GM23338 (cell line): ENCODE measurements around the gene NRXN2. TPM values are rescaled to one million over a fixed set of nuclear protein-coding genes. Genes with fewer than 3 reads are reported as not detected.

Experiments used
- ATAC-seq: fragments of 200-7000 bp; cut with Tn5 transposase; 3 replicates; pipeline ENCODE4 v1.9.1; 2020
- DNase-seq: peaks from one replicate; pipeline ENCODE4 v3.0.0-alpha.2; 2015; ENCODE audit warnings: low spot score
- H2AFZ ChIP-seq: fragments of 200-600 bp; sonication (generic); 2 replicates; pipeline ENCODE4 v1.8.0; 2016; ENCODE audit warnings: antibody characterized with exemption, mild to moderate bottlenecking, moderate library complexity
- H3F3A ChIP-seq: fragments of 200-600 bp; sonication (generic); replicated peaks from 2 replicates; pipeline ENCODE4 v1.8.0; 2017; ENCODE audit warnings: antibody characterized with exemption, mixed run types, low read depth
- H3K27ac ChIP-seq: fragments of 200-600 bp; sonication (generic); 2 replicates; pipeline ENCODE4 v1.6.1; 2016; ENCODE audit warnings: low read depth
- H3K27me3 ChIP-seq: fragments of 200-600 bp; sonication (generic); 2 replicates; pipeline ENCODE4 v1.8.0; 2016; ENCODE audit warnings: mild to moderate bottlenecking, mixed run types, moderate library complexity; ENCODE audit not compliant: insufficient read depth
- H3K36me3 ChIP-seq: fragments of 200-600 bp; sonication (generic); 2 replicates; pipeline ENCODE4 v1.8.0; 2016; ENCODE audit warnings: mild to moderate bottlenecking; ENCODE audit not compliant: insufficient read depth
- H3K4me1 ChIP-seq: fragments of 200-600 bp; sonication (generic); 2 replicates; pipeline ENCODE4 v1.8.0; 2016; ENCODE audit warnings: mild to moderate bottlenecking, moderate library complexity; ENCODE audit not compliant: insufficient read depth
- H3K4me2 ChIP-seq: fragments of 200-600 bp; sonication (generic); 2 replicates; pipeline ENCODE4 v1.7.1; 2017; ENCODE audit warnings: mixed run types
- H3K4me3 ChIP-seq: fragments of 200-600 bp; sonication (generic); 2 replicates; pipeline ENCODE4 v1.6.1; 2016; ENCODE audit warnings: mixed run types
- H3K79me2 ChIP-seq: fragments of 200-600 bp; sonication (generic); replicated peaks from 2 replicates; pipeline ENCODE4 v1.8.0; 2017; ENCODE audit warnings: mild to moderate bottlenecking; ENCODE audit not compliant: insufficient read depth
- H3K9me2 ChIP-seq: fragments of 200-600 bp; sonication (generic); 2 replicates; pipeline ENCODE4 v1.8.0; 2017; ENCODE audit not compliant: insufficient read depth
- H4K20me1 ChIP-seq: fragments of 200-600 bp; sonication (generic); replicated peaks from 2 replicates; pipeline ENCODE4 v1.8.0; 2017; ENCODE audit warnings: mild to moderate bottlenecking; ENCODE audit not compliant: insufficient read depth
- H3K27ac Mint-ChIP-seq: 2 replicates; pipeline ENCODE4 v1.8.0; 2020; ENCODE audit warnings: inconsistent platforms, mild to moderate bottlenecking, moderate library complexity, mixed read lengths
- H3K27me3 Mint-ChIP-seq: 3 replicates; pipeline ENCODE4 v1.8.0; 2022; ENCODE audit warnings: low read depth, mild to moderate bottlenecking, moderate library complexity, mixed read lengths, inconsistent platforms; ENCODE audit not compliant: insufficient read depth, poor library complexity
- H3K36me3 Mint-ChIP-seq: 3 replicates; pipeline ENCODE4 v1.8.0; 2021; ENCODE audit warnings: low read depth, mild to moderate bottlenecking, inconsistent platforms, moderate library complexity, mixed read lengths
- H3K4me1 Mint-ChIP-seq: 3 replicates; pipeline ENCODE4 v1.8.0; 2020; ENCODE audit warnings: mild to moderate bottlenecking, inconsistent platforms, mixed read lengths
- H3K4me3 Mint-ChIP-seq: 3 replicates; pipeline ENCODE4 v1.8.0; 2021; ENCODE audit warnings: moderate library complexity, mild to moderate bottlenecking, inconsistent platforms, mixed read lengths
- H3K9me3 Mint-ChIP-seq: 3 replicates; pipeline ENCODE4 v1.8.0; 2020; ENCODE audit warnings: moderate library complexity, mild to moderate bottlenecking, inconsistent platforms, mixed read lengths
- CREB1 ChIP-seq: fragments of 250-450 bp; sonication (Bioruptor Pico); IDR thresholded peaks from 2 replicates; pipeline ENCODE4 v1.5.0; 2020; ENCODE audit warnings: low read depth, mild to moderate bottlenecking, moderate library complexity
- CTCF ChIP-seq, 2 experiments: fragments of 200-600 bp in 1 of 2; sonication (generic) in 1 of 2; conservative IDR thresholded peaks; 2 replicates each; pipeline versions ENCODE4 v1.5.1 to v1.6.1; 2016 to 2017; ENCODE audit warnings: antibody characterized with exemption in 2 of 2, low read depth in 2 of 2, mild to moderate bottlenecking in 2 of 2, moderate library complexity in 1 of 2
- ETS1 ChIP-seq: IDR thresholded peaks from 2 replicates; pipeline ENCODE4 v1.6.1; 2016; ENCODE audit warnings: antibody characterized with exemption
- EZH2 ChIP-seq: fragments of 200-600 bp; sonication (generic); IDR thresholded peaks from one replicate; pipeline ENCODE4 v1.8.0; 2017; ENCODE audit warnings: antibody characterized with exemption, mild to moderate bottlenecking, low read depth; ENCODE audit not compliant: unreplicated experiment
- JUNB ChIP-seq: IDR thresholded peaks from one replicate; pipeline ENCODE4 v1.6.1; 2016; ENCODE audit warnings: antibody characterized with exemption; ENCODE audit not compliant: unreplicated experiment
- NANOG ChIP-seq: IDR thresholded peaks from 2 replicates; pipeline ENCODE4 v1.6.1; 2016; ENCODE audit warnings: antibody characterized with exemption, borderline replicate concordance
- POLR2AphosphoS5 ChIP-seq: IDR thresholded peaks from 2 replicates; pipeline ENCODE4 v1.6.1; 2016; ENCODE audit warnings: antibody characterized with exemption, low read depth
- REST ChIP-seq: IDR thresholded peaks from one replicate; pipeline ENCODE4 v1.6.1; 2018; ENCODE audit warnings: antibody characterized with exemption; ENCODE audit not compliant: unreplicated experiment
- STAT1 ChIP-seq: IDR thresholded peaks from one replicate; pipeline ENCODE4 v1.6.1; 2016; ENCODE audit warnings: antibody characterized with exemption; ENCODE audit not compliant: unreplicated experiment
- ZNF462 ChIP-seq: fragments of 250-450 bp; sonication (Bioruptor Pico); IDR thresholded peaks from 2 replicates; pipeline ENCODE4 v1.5.0; 2020; ENCODE audit warnings: mild to moderate bottlenecking, moderate library complexity
- polyA plus RNA-seq: library from polyadenylated mRNA; unstranded; fragments of >200 nt; fragmentation: Nextera tagmentation; extraction: Ambion mirVana; gene quantifications from 2 replicates; pipeline ENCODE4 v1.2.1, GENCODE V29; 2016
- total RNA-seq: library from RNA; depleted of rRNA; stranded (reverse); fragments of >200 nt; shearing (Covaris generic); gene quantifications from 2 replicates; pipeline ENCODE4 v1.2.3, GENCODE V29; 2014

The NRXN2 gene
- total and polyA plus RNA-seq, 2 experiments from 2014 or later, result 3.4 to 17.0 TPM

- no peak for TF ChIP-seq ZNF462 (CRISPR knock-in tag)
- TF ChIP-seq EZH2, result peak; percentile 64
These were observed 9.8 kb downstream of the NRXN2 start (continued) for GRCh38 chr11:64713016-64713707.

- no peaks in the 10 kb centered on the region; the same call in 1 of the 2 replicates for H3K79me2 ChIP-seq
- H4K20me1 ChIP-seq, result peaks cover 5% of the 10 kb centered on the region; the same call in 1 of the 2 replicates
- Mint-ChIP-seq H3K9me3 (no peaks in the 10 kb centered on the region), H3K4me1 (peaks cover 59% of the 10 kb centered on the region), H3K4me3 (peak overlapping the region; percentile 72), H3K27ac (no peak overlapping the region), H3K36me3 (no peaks in the 10 kb centered on the region; the same call in 2 of the 3 replicates), H3K27me3 (peaks cover 52% of the 10 kb centered on the region)
- H3K4me2 ChIP-seq, result peak overlapping the region; percentile 88
- DNase-seq (no peak), ATAC-seq (peak; percentile 2; the same call in 2 of the 3 replicates)
- H3K27ac ChIP-seq, result no peak overlapping the region
- no peak overlapping the region for H2AFZ ChIP-seq
- H3K4me3 ChIP-seq, result peak overlapping the region; percentile 54
- no peaks in the 10 kb centered on the region for H3K36me3 ChIP-seq
- H3K4me1 ChIP-seq, result peaks cover 40% of the 10 kb centered on the region
- no peaks in the 10 kb centered on the region for H3K9me2 ChIP-seq
- H3F3A ChIP-seq, result peaks cover 18% of the 10 kb centered on the region
- H3K27me3 ChIP-seq, result peaks cover 45% of the 10 kb centered on the region
- TF ChIP-seq JUNB (no peak), CREB1 (CRISPR knock-in tag) (no peak), NANOG (no peak), CTCF (conservative IDR thresholded peaks at IDR 0.05; ENCODE audit: low read depth in 2 of 2) (no peak), POLR2AphosphoS5 (no peak), REST (no peak), ETS1 (no peak), STAT1 (no peak)
These were observed 10.5 kb downstream of the NRXN2 start for GRCh38 chr11:64712430-64713015.
